Suprapubic skin (tissue), 3 donors: ENCODE data around the gene HSPA8.

Experiments
- CTCF ChIP-seq, 2 donors: fragments of 200-600 bp in 1 of 2; fragments of 450-650 bp in 1 of 2; sonication (generic) in 1 of 2; IDR thresholded peaks; one replicate each; pipeline ENCODE4 v1.5.1; 2016 to 2019; ENCODE audit warnings: antibody characterized with exemption in 2 of 2, mild to moderate bottlenecking in 1 of 2, moderate library complexity in 1 of 2
- POLR2A ChIP-seq, 2 donors: fragments of 450-650 bp; IDR thresholded peaks; one replicate each; pipeline ENCODE4 v1.6.1; 2017; ENCODE audit warnings: antibody characterized with exemption in 2 of 2, mild to moderate bottlenecking in 2 of 2, moderate library complexity in 2 of 2

GRCh38 chr11:123051634-123052033, 10.3 kb downstream of the HSPA8 start:
- TF ChIP-seq CTCF (IDR thresholded peaks at IDR 0.05), result no peak
- no peak for TF ChIP-seq POLR2A (IDR thresholded peaks at IDR 0.05)
